Left lung (tissue), 10 donors: ENCODE results near the gene SPRYD3. TPM values are rescaled to one million over a fixed set of nuclear protein-coding genes. Genes with fewer than 3 reads are reported as not detected.
A peak's percentile ranks its signal among the peaks of the same experiment; 100 is the strongest.

ENCODE experiments used
- ATAC-seq: fragments of 200-7000 bp; cut with Tn5 transposase; one replicate; pipeline ENCODE4 v1.9.1; 2020; ENCODE audit warnings: moderate library complexity
- DNase-seq, 4 donors: peaks; one replicate each; pipeline ENCODE4 v3.0.0-alpha.2; 2013 to 2020
- H3K27ac ChIP-seq, 2 donors: fragments of 200-600 bp; sonication (generic) in 1 of 2; one replicate each; pipeline versions ENCODE4 v1.5.0 to v1.8.0; 2020 to 2021
- H3K27me3 ChIP-seq, 2 donors: fragments of 200-600 bp; sonication (generic) in 1 of 2; one replicate each; pipeline versions ENCODE4 v1.5.0 to v1.8.0; 2020 to 2021
- H3K36me3 ChIP-seq, 2 donors: fragments of 200-600 bp; sonication (generic) in 1 of 2; one replicate each; pipeline versions ENCODE4 v1.5.0 to v1.8.0; 2020 to 2021
- H3K4me1 ChIP-seq, 2 donors: fragments of 200-600 bp; one replicate each; pipeline ENCODE4 v1.8.0; 2021
- H3K4me3 ChIP-seq, 2 donors: fragments of 200-600 bp; sonication (generic) in 1 of 2; one replicate each; pipeline versions ENCODE4 v1.5.0 to v1.8.0; 2020 to 2021; ENCODE audit warnings: mild to moderate bottlenecking in 1 of 2
- H3K9me3 ChIP-seq, 2 donors: fragments of 200-600 bp; sonication (generic) in 1 of 2; one replicate each; pipeline versions ENCODE4 v1.5.0 to v1.8.0; 2020 to 2021
- CTCF ChIP-seq, 2 donors: fragments of 200-600 bp; sonication (generic) in 1 of 2; IDR thresholded peaks; one replicate each; pipeline versions ENCODE4 v1.5.0 to v1.8.0; 2021; ENCODE audit warnings: antibody characterized with exemption in 2 of 2
- intact Hi-C, 2 donors: fragments of 100-400 bp; cut with DNase I; formaldehyde crosslinking; loops; one replicate each; pipeline versions ENCODE4 v1.11.2 to v1.14.2; 2022
- polyA plus RNA-seq, 6 donors: library from polyadenylated mRNA; unstranded; fragments of 120-200 nt; gene quantifications; one replicate each; pipeline ENCODE4 v1.2.1, GENCODE V29; 2013; ENCODE audit not compliant: insufficient read length in 6 of 6
- total RNA-seq, 2 donors: library from RNA; stranded (reverse); fragmentation: NEBNext Ultra II Directional; extraction: Animal tissue kit (Norgen Biotek cat#: 25700); gene quantifications; one replicate each; pipeline ENCODE4 v1.2.1, GENCODE V29; 2021
- donor health status: DM: no; HTN: yes; CAD: no.
- donor health status: DM: no; HTN: no; CAD: no.

The SPRYD3 gene
- total and polyA plus RNA-seq, 8 donors = 14.2 to 41.4 (median 18.1) TPM

- H3K4me3 ChIP-seq = no peak overlapping the region
- H3K4me1 ChIP-seq = no peaks in the 10 kb centered on the region
- H3K27me3 ChIP-seq = no peaks in the 10 kb centered on the region
- intact Hi-C loops = no loop called here
- no peak overlapping the region for H3K27ac ChIP-seq
- DNase-seq = no peak
- no peak for ATAC-seq
- TF ChIP-seq CTCF (IDR thresholded peaks at IDR 0.05) = no peak
- H3K9me3 ChIP-seq = no peaks in the 10 kb centered on the region
- H3K36me3 ChIP-seq = no peaks in the 10 kb centered on the region
Measured at GRCh38 chr12:53123578-53124351, 44.6 kb upstream of the SPRYD3 start.

GRCh38 chr12:53122961-53123468 is 43.8 kb upstream of the SPRYD3 start:
- no peak overlapping the region for H3K4me3 ChIP-seq
- H3K27me3 ChIP-seq = no peaks in the 10 kb centered on the region
- H3K4me1 ChIP-seq = no peaks in the 10 kb centered on the region
- no peak for TF ChIP-seq CTCF (IDR thresholded peaks at IDR 0.05)
- intact Hi-C loops = no loop called here
- no peak overlapping the region for H3K27ac ChIP-seq
- H3K36me3 ChIP-seq = no peaks in the 10 kb centered on the region
- H3K9me3 ChIP-seq = no peaks in the 10 kb centered on the region
- DNase-seq (peak in 1 of 4 donors; percentile 69), ATAC-seq (no peak)

- Histone ChIP-seq H3K27ac (no peak overlapping the region), H3K4me1 (no peaks in the 10 kb centered on the region), H3K36me3 (no peaks in the 10 kb centered on the region), H3K27me3 (no peaks in the 10 kb centered on the region), H3K9me3 (no peaks in the 10 kb centered on the region), H3K4me3 (no peak overlapping the region)
- DNase-seq (no peak), ATAC-seq (no peak)
- intact Hi-C loops = no loop called here
- TF ChIP-seq CTCF (IDR thresholded peaks at IDR 0.05) = no peak
Measured at GRCh38 chr12:53120685-53121525, 41.7 kb upstream of the SPRYD3 start.

GRCh38 chr12:53118751-53119300 is 39.6 kb upstream of the SPRYD3 start:
- Histone ChIP-seq H3K4me1 (no peaks in the 10 kb centered on the region), H3K9me3 (no peaks in the 10 kb centered on the region), H3K36me3 (no peaks in the 10 kb centered on the region), H3K27me3 (no peaks in the 10 kb centered on the region), H3K4me3 (no peak overlapping the region), H3K27ac (no peak overlapping the region)
- intact Hi-C loops = no loop called here
- DNase-seq = no peak
- ATAC-seq = no peak
- no peak for TF ChIP-seq CTCF (IDR thresholded peaks at IDR 0.05)
